Glutamatergic neuron (in vitro differentiated cells): ENCODE data around the gene ZNF879. TPM values are rescaled to one million over a fixed set of nuclear protein-coding genes. Genes with fewer than 3 reads are reported as not detected.

Experiments
- DNase-seq: peaks from one replicate; pipeline ENCODE4 v3.0.0; 2022
- H3K27ac Mint-ChIP-seq: one replicate; pipeline ENCODE4 v1.8.0; 2020; ENCODE audit warnings: mild to moderate bottlenecking, mixed read lengths, inconsistent platforms; ENCODE audit not compliant: unreplicated experiment
- H3K27me3 Mint-ChIP-seq: one replicate; pipeline ENCODE4 v1.8.0; 2020; ENCODE audit warnings: mild to moderate bottlenecking, moderate library complexity, mixed read lengths, inconsistent platforms; ENCODE audit not compliant: unreplicated experiment
- H3K36me3 Mint-ChIP-seq: one replicate; pipeline ENCODE4 v1.8.0; 2020; ENCODE audit warnings: mild to moderate bottlenecking, mixed read lengths, inconsistent platforms; ENCODE audit not compliant: unreplicated experiment
- H3K4me1 Mint-ChIP-seq: one replicate; pipeline ENCODE4 v1.8.0; 2020; ENCODE audit warnings: mild to moderate bottlenecking, low read depth, mixed read lengths, inconsistent platforms; ENCODE audit not compliant: unreplicated experiment
- H3K4me3 Mint-ChIP-seq: one replicate; pipeline ENCODE4 v1.8.0; 2020; ENCODE audit warnings: mild to moderate bottlenecking, mixed read lengths, inconsistent platforms; ENCODE audit not compliant: unreplicated experiment
- H3K9me3 Mint-ChIP-seq: one replicate; pipeline ENCODE4 v1.8.0; 2020; ENCODE audit warnings: mild to moderate bottlenecking, moderate library complexity, mixed read lengths, inconsistent platforms; ENCODE audit not compliant: unreplicated experiment
- CTCF ChIP-seq: fragments of 200-600 bp; sonication (generic); IDR thresholded peaks from one replicate; pipeline ENCODE4 v1.5.0; 2021; ENCODE audit not compliant: partially characterized antibody, unreplicated experiment
- total RNA-seq: library from RNA; stranded (reverse); fragmentation: NEBNext Ultra II Directional; extraction: Animal tissue kit (Norgen Biotek cat#: 25700); gene quantifications from one replicate; pipeline ENCODE4 v1.2.1, GENCODE V29; 2021; ENCODE audit not compliant: unreplicated experiment

Gene ZNF879
- total RNA-seq, 1 donor from 2014 or later = 5.7 TPM

- Mint-ChIP-seq H3K4me3 (peak overlapping the region; percentile 79), H3K27me3 (peaks cover 25% of the 10 kb centered on the region), H3K9me3 (peaks cover 13% of the 10 kb centered on the region)
Observed at GRCh38 chr5:178993955-178994579, 29.5 kb upstream of the ZNF879 start.

GRCh38 chr5:178994580-178995340, 28.8 kb upstream of the ZNF879 start, which contains the start of gene GRM6:
Gene GRM6 (minus strand): TSS chr5:178995320. CDS start chr5:178994944, 376 bp downstream.
- Mint-ChIP-seq H3K27me3 (peaks cover 25% of the 10 kb centered on the region), H3K4me1 (peaks cover 3% of the 10 kb centered on the region), H3K9me3 (peaks cover 13% of the 10 kb centered on the region), H3K36me3 (peaks cover 11% of the 10 kb centered on the region), H3K4me3 (peak within 1 kb of the TSS; percentile 85), H3K27ac (peak within 1 kb of the TSS; percentile 36)
- TF ChIP-seq CTCF = no peak
- DNase-seq = peak; percentile 55

More at GRCh38 chr5:178993955-178994579, 29.5 kb upstream of the ZNF879 start:
- TF ChIP-seq CTCF = no peak
- H3K4me1 Mint-ChIP-seq = peaks cover 3% of the 10 kb centered on the region
- DNase-seq = no peak
- H3K27ac Mint-ChIP-seq = no peak overlapping the region
- H3K36me3 Mint-ChIP-seq = peaks cover 12% of the 10 kb centered on the region

- no peak for TF ChIP-seq CTCF
- peaks cover 12% of the 10 kb centered on the region for H3K9me3 Mint-ChIP-seq
- peak overlapping the region; percentile 36 for H3K27ac Mint-ChIP-seq
- H3K36me3 Mint-ChIP-seq = peaks cover 6% of the 10 kb centered on the region
- peaks cover 25% of the 10 kb centered on the region for H3K27me3 Mint-ChIP-seq
- peaks cover 3% of the 10 kb centered on the region for H3K4me1 Mint-ChIP-seq
- peak overlapping the region; percentile 85 for H3K4me3 Mint-ChIP-seq
- DNase-seq = no peak
Observed at GRCh38 chr5:178995341-178995690, 28.3 kb upstream of the ZNF879 start.

GRCh38 chr5:178996156-178996555, 27.4 kb upstream of the ZNF879 start:
- no peak for TF ChIP-seq CTCF
- peaks cover 25% of the 10 kb centered on the region for H3K27me3 Mint-ChIP-seq
- H3K27ac Mint-ChIP-seq = no peak overlapping the region
- peaks cover 5% of the 10 kb centered on the region for H3K36me3 Mint-ChIP-seq
- H3K4me1 Mint-ChIP-seq = peaks cover 3% of the 10 kb centered on the region
- H3K4me3 Mint-ChIP-seq = no peak overlapping the region
- peaks cover 9% of the 10 kb centered on the region for H3K9me3 Mint-ChIP-seq
- no peak for DNase-seq

- Mint-ChIP-seq H3K4me1 (peaks cover 3% of the 10 kb centered on the region), H3K9me3 (peaks cover 9% of the 10 kb centered on the region), H3K27me3 (peaks cover 20% of the 10 kb centered on the region), H3K27ac (no peak overlapping the region), H3K36me3 (peaks cover 5% of the 10 kb centered on the region), H3K4me3 (no peak overlapping the region)
- no peak for TF ChIP-seq CTCF
- DNase-seq = no peak
Observed at GRCh38 chr5:178997191-178997590, 26.4 kb upstream of the ZNF879 start.
